GM19240 (cell line): ENCODE measurements around the gene SCML1.

ENCODE experiments used
- DNase-seq: peaks from one replicate; pipeline ENCODE4 v3.0.0; 2011; ENCODE audit warnings: low spot score; ENCODE audit not compliant: insufficient read length

SCML1 gene

DNA sequence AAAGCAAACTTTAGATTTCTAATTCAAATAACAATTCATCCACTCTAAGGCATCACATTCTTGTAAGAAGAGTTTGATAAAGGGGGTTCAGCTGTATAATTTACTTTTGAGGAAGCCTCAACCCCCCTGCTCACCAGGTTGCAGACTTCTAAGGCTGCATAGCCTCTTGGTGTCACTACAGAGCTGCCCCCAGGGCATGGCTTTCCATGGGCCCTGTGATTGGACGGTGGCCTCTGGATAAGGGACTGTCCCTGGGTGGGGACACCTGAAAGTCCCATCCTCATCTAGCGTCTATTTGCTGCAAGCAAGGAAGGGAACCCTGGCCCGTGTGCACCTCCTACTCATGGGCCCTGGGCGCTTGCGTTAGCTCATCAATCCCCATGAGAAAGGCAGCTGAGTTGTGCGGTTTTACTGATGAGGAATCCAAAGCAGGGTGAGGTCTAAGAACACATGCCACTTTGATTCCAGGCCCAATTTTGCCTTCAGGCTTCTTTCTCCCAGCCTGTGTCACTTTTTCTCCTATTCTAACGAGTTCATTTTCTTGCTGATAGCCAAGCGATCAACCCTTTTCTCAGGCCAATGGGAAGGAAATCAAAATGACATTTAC lies 51.8 kb downstream of the SCML1 start:
- no peak for DNase-seq

DNA sequence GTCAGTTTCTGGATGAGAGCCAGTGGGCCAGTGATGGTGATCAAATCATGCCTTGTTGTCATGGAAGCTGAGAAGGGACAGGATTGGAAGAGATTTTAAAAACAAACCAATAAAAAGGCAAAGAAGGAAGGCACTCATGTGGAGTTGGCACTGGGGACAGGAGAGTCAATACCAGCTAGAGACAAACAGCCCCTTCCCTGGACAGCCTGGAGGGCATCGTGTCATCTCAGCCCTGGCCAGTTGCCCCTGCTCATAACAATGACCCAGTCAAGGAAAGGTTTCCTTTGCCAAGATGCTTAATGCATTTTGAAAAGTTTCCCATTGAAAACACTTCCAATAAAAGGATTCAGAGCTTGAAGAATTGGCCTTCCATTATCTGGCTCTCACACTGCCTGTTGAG lies 55.5 kb downstream of the SCML1 start:
- no peak for DNase-seq

DNA sequence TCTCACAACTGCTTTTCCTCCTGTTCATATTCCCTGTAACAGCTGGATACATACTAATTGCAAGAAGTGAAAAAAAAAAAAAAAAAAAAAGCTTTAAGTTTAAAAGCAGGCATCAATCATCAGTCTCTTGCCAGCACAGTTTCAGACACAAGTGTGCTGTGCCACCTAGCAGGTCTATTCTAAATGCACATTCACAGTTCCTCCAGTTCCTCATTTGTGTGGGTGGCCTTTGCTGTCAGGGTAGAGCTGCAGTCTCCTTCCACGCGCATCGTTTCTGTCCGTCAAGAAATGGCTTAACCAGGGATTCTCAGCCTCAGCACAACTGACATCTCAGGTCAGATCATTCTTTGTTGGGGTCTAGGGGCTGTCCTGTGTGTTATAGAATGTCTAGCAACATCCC lies 61.6 kb downstream of the SCML1 start:
- no peak for DNase-seq

DNA sequence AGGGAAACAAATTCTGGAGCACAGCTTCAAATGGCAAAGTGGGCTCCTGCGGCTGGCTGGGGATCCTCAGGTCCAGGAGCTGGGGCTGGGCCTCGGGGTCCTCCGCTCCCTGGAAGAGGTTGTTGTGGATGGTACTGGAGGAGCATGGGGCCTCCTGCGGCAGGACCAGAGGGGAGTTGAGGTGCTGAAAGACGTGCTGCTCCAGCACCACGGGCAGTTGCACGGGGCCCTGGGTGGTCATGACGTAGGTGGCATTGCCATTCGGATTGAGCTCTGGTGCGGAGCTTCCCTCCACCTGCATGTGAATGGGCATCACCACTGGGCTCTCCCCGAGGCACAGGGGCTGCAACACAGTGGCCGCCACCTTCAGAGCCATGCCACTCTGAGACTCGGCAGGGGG lies 64.1 kb downstream of the SCML1 start:
- DNase-seq, result no peak

GRCh38 chrX:17802756-17803155 lies 65.5 kb downstream of the SCML1 start:
- no peak for DNase-seq

GRCh38 chrX:17803449-17803848 lies 66.2 kb downstream of the SCML1 start:
- no peak for DNase-seq
